Measurements from ENCODE around the gene VPS35. TPM values are rescaled to one million over a fixed set of nuclear protein-coding genes. Genes with fewer than 3 reads are reported as not detected.

The VPS35 gene
- total and polyA plus RNA-seq, 2 of the 13 experiments (the other 11 are each of a cell fraction or from before 2014, with no cell fraction given): 30.7 to 136 TPM

DNA sequence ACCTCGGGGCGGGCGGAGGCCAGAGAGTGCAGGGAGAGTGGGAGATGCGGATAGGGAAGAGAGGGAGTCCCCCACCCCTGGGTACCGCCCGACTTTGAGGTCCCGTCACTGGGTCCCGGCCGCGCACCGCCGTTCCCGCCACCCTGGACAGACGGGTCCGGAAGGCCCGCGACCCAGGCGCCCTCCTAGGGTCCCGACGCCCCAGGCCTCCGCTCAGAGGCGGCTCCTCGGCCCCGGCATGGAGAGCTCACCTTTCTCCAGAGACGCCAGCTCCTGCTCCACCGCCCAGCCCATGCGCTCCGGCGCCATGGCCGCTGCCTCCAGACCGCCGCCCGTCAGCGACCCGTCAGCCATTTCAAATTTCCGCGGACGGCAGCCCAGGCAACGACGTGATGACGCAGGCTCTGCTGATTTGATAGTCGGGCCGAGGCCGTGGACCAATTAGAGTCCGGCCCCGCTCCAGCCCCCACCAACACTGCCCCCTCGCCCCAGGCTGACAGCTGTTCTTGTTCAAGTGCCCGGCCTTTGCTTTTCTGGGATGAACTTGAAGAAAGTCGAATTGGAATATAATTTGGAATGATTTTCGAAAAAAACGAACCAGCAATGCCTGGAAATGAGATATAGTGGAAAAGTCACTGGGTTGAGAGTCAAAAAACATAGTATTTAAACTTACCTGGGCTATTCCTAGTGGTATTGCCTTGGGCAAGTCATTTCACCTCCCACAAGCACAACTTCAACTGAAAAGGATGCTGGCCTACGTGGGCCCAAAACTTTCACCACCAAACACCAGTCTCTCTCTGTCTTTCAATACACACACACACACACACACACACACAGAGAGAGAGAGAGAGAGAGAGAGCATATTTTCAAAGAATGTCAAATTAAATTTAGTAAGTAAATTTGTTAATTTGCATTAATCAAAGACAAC lies 67.7 kb downstream of the VPS35 start, which contains the start of gene SHCBP1 (continued):
- TF ChIP-seq, protein P1, sequence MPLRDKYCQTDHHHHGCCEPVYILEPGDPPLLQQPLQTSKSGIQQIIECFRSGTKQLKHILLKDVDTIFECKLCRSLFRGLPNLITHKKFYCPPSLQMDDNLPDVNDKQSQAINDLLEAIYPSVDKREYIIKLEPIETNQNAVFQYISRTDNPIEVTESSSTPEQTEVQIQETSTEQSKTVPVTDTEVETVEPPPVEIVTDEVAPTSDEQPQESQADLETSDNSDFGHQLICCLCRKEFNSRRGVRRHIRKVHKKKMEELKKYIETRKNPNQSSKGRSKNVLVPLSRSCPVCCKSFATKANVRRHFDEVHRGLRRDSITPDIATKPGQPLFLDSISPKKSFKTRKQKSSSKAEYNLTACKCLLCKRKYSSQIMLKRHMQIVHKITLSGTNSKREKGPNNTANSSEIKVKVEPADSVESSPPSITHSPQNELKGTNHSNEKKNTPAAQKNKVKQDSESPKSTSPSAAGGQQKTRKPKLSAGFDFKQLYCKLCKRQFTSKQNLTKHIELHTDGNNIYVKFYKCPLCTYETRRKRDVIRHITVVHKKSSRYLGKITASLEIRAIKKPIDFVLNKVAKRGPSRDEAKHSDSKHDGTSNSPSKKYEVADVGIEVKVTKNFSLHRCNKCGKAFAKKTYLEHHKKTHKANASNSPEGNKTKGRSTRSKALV (CRISPR knock-in tag; IDR thresholded peaks at IDR 0.05): peak; percentile 81
- peak; percentile 78; the same call in 1 of the 2 replicates for TF ChIP-seq ZSCAN12 (CRISPR knock-in tag; IDR thresholded peaks at IDR 0.05)
- no peak for TF ChIP-seq ATAD3A (CRISPR knock-in tag; IDR thresholded peaks at IDR 0.05)
- TF ChIP-seq, protein P2, sequence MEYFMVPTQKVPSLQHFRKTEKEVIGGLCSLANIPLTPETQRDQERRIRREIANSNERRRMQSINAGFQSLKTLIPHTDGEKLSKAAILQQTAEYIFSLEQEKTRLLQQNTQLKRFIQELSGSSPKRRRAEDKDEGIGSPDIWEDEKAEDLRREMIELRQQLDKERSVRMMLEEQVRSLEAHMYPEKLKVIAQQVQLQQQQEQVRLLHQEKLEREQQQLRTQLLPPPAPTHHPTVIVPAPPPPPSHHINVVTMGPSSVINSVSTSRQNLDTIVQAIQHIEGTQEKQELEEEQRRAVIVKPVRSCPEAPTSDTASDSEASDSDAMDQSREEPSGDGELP (IDR thresholded peaks at IDR 0.05; ENCODE audit: borderline replicate concordance, low read depth): peak; percentile 95
- TF ChIP-seq MZF1 (CRISPR knock-in tag; IDR thresholded peaks at IDR 0.05; ENCODE audit: borderline replicate concordance): no peak
- TF ChIP-seq, protein P3, sequence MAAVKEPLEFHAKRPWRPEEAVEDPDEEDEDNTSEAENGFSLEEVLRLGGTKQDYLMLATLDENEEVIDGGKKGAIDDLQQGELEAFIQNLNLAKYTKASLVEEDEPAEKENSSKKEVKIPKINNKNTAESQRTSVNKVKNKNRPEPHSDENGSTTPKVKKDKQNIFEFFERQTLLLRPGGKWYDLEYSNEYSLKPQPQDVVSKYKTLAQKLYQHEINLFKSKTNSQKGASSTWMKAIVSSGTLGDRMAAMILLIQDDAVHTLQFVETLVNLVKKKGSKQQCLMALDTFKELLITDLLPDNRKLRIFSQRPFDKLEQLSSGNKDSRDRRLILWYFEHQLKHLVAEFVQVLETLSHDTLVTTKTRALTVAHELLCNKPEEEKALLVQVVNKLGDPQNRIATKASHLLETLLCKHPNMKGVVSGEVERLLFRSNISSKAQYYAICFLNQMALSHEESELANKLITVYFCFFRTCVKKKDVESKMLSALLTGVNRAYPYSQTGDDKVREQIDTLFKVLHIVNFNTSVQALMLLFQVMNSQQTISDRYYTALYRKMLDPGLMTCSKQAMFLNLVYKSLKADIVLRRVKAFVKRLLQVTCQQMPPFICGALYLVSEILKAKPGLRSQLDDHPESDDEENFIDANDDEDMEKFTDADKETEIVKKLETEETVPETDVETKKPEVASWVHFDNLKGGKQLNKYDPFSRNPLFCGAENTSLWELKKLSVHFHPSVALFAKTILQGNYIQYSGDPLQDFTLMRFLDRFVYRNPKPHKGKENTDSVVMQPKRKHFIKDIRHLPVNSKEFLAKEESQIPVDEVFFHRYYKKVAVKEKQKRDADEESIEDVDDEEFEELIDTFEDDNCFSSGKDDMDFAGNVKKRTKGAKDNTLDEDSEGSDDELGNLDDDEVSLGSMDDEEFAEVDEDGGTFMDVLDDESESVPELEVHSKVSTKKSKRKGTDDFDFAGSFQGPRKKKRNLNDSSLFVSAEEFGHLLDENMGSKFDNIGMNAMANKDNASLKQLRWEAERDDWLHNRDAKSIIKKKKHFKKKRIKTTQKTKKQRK (IDR thresholded peaks at IDR 0.05; ENCODE audit: low read length): no peak
- TF ChIP-seq ZNF230 (CRISPR knock-in tag; IDR thresholded peaks at IDR 0.05): peak; percentile 51; the same call in 1 of the 2 replicates
- no peak; the same call in 1 of the 2 replicates for TF ChIP-seq CENPT (CRISPR knock-in tag; IDR thresholded peaks at IDR 0.05; ENCODE audit: low read depth)
- TF ChIP-seq ZNF780A (CRISPR knock-in tag; IDR thresholded peaks at IDR 0.05): peak; percentile 51; the same call in 1 of the 2 replicates
- peak; percentile 93 for TF ChIP-seq GATAD1 (CRISPR knock-in tag; IDR thresholded peaks at IDR 0.05)
- TF ChIP-seq EHMT2 (IDR thresholded peaks at IDR 0.05; ENCODE audit: borderline replicate concordance, low read depth, low read length): no peak
- TF ChIP-seq, protein P4, sequence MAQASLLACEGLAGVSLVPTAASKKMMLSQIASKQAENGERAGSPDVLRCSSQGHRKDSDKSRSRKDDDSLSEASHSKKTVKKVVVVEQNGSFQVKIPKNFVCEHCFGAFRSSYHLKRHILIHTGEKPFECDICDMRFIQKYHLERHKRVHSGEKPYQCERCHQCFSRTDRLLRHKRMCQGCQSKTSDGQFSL (CRISPR knock-in tag; IDR thresholded peaks at IDR 0.05): 0 out of 2 replicates have a peak, but pooled peaks have one; percentile 60
- TF ChIP-seq, protein P5, sequence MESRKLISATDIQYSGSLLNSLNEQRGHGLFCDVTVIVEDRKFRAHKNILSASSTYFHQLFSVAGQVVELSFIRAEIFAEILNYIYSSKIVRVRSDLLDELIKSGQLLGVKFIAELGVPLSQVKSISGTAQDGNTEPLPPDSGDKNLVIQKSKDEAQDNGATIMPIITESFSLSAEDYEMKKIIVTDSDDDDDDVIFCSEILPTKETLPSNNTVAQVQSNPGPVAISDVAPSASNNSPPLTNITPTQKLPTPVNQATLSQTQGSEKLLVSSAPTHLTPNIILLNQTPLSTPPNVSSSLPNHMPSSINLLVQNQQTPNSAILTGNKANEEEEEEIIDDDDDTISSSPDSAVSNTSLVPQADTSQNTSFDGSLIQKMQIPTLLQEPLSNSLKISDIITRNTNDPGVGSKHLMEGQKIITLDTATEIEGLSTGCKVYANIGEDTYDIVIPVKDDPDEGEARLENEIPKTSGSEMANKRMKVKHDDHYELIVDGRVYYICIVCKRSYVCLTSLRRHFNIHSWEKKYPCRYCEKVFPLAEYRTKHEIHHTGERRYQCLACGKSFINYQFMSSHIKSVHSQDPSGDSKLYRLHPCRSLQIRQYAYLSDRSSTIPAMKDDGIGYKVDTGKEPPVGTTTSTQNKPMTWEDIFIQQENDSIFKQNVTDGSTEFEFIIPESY (CRISPR knock-in tag; IDR thresholded peaks at IDR 0.05): no peak
- TF ChIP-seq, protein P6, sequence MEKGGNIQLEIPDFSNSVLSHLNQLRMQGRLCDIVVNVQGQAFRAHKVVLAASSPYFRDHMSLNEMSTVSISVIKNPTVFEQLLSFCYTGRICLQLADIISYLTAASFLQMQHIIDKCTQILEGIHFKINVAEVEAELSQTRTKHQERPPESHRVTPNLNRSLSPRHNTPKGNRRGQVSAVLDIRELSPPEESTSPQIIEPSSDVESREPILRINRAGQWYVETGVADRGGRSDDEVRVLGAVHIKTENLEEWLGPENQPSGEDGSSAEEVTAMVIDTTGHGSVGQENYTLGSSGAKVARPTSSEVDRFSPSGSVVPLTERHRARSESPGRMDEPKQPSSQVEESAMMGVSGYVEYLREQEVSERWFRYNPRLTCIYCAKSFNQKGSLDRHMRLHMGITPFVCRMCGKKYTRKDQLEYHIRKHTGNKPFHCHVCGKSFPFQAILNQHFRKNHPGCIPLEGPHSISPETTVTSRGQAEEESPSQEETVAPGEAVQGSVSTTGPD (CRISPR knock-in tag; IDR thresholded peaks at IDR 0.05): no peak
- TF ChIP-seq MAFF (IDR thresholded peaks at IDR 0.05; ENCODE audit: low read depth, low read length): no peak
- peak; percentile 75; the same call in 1 of the 2 replicates for TF ChIP-seq SMYD3 (CRISPR knock-in tag; IDR thresholded peaks at IDR 0.05)
- peak; percentile 61; the same call in 1 of the 2 replicates for TF ChIP-seq ZNF556 (CRISPR knock-in tag; IDR thresholded peaks at IDR 0.05; ENCODE audit: borderline replicate concordance)
